CD1c-positive myeloid dendritic cell (primary cell): ENCODE data around the gene BTN3A1.
"Not testable (repeated sequence)": the region's sequence is repeated elsewhere in the genome, so short reads cannot be mapped to it uniquely, and the experiment has no call there.

Source experiments
- DNase-seq: peaks from one replicate; pipeline ENCODE4 v3.0.0-alpha.2; 2016; ENCODE audit errors: extremely low spot score

Gene BTN3A1

DNA sequence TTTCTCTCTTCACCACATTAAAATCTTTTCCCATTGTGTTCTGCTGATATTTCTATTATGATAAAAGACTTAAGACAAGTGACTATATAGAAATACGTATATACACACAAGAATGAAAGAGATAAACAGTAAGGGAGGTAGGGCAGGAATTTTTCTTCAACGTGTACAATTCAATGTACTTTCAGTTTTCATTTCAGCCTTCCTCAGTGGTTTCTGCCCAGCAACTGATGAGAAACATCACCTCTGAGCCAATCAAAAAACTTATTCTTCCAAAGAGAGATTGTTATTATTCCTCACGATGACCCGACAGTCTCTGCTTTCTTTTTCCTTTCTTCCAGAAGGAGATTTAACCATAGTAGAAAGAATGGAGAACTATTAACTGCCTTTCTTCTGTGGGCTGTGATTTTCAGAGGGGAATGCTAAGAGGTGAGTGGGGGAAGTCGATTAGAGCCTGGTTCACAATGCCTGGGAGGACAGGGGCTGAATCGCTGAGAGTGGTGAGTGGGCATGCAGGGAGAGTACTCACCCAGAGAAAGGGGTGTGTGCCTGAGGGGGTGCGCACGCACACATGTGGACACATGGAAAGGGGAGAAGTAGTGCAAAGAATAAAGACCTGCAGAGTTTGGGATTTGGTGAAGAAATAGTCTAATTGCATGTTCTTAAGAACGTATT is at the start of gene BTN3A1:
TSS of gene BTN3A1 (plus strand) at position 289 of the 672 bp plus-strand sequence. CDS start 3,289 bp downstream, outside the sequence.
- peak; percentile 91 for DNase-seq

- DNase-seq, result no peak
Observed at GRCh38 chr6:26352315-26352714, 49.8 kb upstream of the BTN3A1 start.

DNA sequence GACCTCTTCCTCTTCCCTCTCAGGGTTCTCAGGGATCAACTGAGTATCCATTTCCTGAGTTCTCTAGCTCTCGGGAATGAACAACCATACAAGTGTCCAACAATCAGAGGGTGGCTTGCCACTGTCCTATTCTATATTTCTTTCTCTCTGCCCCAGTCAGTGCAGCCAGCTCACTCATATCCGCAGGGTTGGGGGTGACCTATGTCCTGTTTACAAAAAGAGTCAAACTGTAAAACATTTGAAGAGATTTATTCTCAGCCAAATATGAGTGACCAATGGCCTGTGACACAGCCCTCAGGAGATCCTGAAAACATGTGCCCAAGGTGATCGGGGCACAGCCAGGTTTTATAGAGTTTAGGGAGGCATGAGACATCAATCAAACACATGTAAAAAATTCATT is 47.9 kb upstream of the BTN3A1 start:
- no peak for DNase-seq

GRCh38 chr6:26355366-26355765 is 46.7 kb upstream of the BTN3A1 start:
- no peak for DNase-seq

GRCh38 chr6:26357543-26357942 is 44.5 kb upstream of the BTN3A1 start:
- DNase-seq, result not testable (repeated sequence)

DNA sequence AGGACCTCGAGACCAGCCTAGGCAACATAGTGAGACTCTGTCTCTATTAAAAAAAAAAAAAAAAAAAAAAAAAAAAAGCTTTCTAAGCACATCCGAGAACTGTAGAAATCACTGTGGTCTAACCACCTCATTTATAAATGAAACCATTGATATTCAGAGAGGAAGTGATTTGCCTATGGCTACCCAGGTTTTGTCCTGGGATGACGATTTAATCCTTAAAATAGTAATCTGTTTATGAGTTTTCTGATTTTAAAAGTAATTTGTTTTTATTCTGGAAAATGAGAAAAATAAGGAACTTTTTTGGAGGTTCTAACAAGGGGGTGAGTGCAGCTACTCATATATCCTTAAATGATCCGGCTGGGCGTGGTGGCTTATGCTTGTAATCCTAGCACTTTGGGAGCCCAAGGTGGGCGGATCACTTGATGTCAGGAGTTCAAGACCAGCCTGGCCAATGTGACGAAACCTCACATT is 43.5 kb upstream of the BTN3A1 start:
- no peak for DNase-seq

- DNase-seq, result no peak
Observed at GRCh38 chr6:26359765-26360164, 42.3 kb upstream of the BTN3A1 start.

DNA sequence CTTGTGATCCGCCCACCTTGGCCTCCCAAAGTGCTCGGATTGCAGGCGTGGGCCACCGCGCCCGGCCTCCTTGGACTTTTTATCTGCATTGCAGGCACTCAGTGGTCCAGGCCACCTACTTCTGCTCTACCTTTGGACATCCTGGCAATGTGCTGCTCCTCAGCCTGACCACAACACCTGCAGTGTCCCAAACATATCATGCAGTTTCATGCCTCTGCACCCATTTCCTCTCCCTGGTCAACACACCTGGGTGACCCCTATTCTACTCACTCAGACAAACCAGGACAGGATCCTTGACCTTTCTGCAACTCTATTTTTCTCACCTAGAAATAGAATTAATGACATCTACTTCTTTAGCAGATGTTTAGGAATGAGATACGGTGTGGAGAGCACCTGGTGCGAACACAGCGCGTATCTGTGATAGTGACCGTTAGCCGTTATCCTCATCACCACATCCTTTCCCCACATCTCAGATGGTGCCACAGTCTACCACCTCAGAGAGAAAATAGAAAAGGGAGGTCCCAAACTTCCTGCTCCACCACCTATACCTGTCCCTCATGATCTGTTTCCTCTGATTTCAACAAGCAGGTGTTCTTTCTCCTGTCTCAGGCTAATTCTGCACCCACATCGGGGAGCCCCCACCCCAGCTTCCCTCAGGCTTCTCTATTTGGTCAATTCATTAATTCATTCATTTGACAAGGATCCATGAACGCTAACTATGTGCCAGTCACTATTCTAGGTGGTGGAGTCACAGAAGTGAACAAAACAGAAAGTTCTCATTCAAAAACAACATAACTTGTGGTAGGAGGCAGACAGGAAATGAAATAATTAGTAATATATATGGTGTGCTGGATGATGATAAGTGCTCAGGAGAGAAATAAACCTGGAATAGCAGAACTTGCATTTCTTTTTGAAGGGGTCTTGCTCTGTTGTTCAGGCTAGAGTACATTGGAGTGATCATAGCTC is 41.3 kb upstream of the BTN3A1 start:
- DNase-seq, result no peak

DNA sequence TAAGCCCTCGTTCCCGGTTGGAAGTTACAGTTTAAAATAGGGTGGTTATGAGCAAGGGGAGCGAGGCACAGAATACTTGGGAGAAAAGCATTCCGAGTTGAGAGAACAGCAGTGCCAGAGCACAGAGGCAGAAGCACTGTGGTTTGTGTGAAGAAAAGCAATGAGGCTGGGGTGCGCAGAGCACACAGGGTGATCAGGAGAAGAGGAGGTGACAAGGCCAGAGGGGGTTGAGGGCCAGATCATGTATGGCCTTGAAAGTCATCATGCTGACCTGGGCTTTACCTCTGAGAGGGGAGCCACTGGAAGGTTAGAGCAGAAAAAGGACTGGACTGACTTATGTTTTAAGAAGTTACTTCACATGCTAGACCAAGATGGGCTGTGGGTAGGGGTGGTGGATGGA is 40.5 kb upstream of the BTN3A1 start:
- no peak for DNase-seq

- no peak for DNase-seq
Observed at GRCh38 chr6:26362093-26362835, 39.8 kb upstream of the BTN3A1 start.

- DNase-seq, result peak; percentile 52
Observed at GRCh38 chr6:26362836-26363220, 39.2 kb upstream of the BTN3A1 start.

GRCh38 chr6:26363882-26364701 is 38.0 kb upstream of the BTN3A1 start:
- DNase-seq, result no peak

DNA sequence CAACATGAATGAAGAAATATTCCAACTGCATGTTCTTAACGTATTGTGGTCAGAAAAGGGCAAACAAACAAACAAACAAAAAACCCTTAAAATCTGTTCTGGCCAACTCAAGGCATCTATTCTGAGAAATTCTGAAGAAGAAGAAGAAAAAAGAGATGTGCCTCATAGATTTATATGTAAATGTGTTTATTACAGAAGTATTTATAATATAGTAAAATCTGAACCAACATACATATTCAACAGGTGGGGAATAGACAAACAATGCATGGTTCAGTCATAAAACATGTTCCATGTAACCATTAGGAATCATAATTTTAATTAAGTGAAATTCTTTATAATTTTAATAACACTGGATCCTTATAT is 36.5 kb upstream of the BTN3A1 start:
- DNase-seq, result no peak

DNA sequence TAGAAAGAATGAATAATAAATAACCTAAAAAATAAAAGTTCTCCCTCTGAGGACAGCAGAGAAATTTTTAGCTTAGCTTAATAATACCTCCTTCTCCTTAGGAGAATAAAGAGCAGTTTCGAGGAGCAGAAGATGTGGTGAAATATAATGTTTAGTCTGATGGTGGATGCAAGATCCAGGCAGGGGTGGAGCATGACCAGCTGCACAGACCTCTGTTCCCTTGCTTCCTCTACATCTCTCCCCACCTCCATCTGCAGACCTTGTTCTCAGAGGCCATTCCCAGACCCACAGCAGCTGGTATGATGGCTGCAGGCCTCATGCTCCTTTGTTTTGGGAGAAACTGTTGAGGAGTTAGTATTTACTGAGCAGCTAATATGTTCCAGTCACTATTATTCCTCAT is 35.6 kb upstream of the BTN3A1 start:
- DNase-seq, result no peak

DNA sequence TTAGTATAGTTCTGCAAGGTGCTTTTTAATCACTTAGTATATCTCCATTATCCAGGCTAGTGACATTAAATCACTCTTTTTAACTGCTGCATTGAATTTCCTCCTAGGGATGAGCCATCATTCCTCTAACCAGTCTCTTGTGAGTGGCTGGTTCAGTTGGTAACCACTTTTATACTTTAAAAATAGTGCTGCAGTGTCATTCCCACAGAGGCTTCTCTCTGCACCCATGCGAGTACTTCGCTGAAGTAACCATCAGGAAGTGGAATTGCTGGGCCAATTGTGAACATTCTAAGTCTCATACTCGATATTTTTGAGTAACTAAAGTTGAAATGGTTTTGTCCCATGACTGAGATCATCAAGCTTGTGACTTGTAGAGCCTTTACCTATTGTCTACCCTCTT is 35.0 kb upstream of the BTN3A1 start:
- DNase-seq, result peak; percentile 39

- not testable (repeated sequence) for DNase-seq
Observed at GRCh38 chr6:26371813-26372212, 30.3 kb upstream of the BTN3A1 start.

DNA sequence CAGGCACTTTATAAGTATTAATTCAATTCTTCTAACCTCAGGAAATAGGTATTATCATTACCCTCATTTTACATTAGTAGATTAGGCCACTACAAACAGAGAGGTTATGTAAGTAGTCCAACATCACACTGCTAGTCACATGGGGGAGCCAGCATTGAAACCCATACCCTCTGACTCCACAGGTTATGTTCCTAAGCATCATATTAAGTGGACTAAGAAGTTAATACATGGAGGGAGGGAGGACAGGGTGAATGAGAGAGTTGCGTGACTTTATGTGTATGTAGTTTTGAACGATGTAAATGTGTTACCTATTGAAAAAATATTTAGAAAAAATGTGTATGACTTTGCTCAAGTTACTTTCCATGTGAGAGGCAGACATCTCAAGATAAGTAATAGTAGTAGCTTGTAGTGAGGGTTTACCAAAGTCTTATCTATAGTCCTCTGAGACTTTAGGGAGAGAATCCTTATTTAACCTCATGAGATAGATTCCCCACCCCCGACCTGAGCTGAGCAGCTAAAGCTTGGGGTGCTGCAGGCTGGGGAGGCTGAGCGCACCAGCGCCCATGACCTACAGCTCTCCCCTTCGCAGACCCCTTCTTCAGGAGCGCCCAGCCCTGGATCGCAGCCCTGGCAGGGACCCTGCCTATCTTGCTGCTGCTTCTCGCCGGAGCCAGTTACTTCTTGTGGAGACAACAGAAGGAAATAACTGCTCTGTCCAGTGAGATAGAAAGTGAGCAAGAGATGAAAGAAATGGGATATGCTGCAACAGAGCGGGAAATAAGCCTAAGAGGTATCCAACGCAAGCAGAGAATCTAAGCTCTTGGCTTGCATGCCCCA is 29.5 kb upstream of the BTN3A1 start:
- no peak for DNase-seq

- DNase-seq, result no peak
Observed at GRCh38 chr6:26375270-26375669, 26.8 kb upstream of the BTN3A1 start.

DNA sequence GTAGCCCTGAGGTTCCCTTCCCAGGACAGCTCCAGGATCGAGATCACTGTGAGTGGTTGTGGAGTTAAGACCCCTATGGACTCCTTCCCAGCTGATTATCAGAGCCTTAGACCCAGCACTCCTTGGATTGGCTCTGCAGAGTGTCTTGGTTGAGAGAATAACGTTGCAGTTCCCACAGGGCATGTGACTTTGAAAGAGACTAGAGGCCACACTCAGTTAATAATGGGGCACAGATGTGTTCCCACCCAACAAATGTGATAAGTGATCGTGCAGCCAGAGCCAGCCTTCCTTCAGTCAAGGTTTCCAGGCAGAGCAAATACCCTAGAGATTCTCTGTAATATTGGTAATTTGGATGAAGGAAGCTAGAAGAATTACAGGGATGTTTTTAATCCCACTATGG is 24.4 kb upstream of the BTN3A1 start:
- DNase-seq, result no peak

- not testable (repeated sequence) for DNase-seq
Observed at GRCh38 chr6:26378143-26378542, 23.9 kb upstream of the BTN3A1 start.
